ENCODE results near the gene PRMT6.
"Not testable (repeated sequence)": the region's sequence is repeated elsewhere in the genome, so short reads cannot be mapped to it uniquely, and the experiment has no call there.

- TF ChIP-seq CTCF (IDR thresholded peaks at IDR 0.05); RAD21 (conservative IDR thresholded peaks at IDR 0.05 in 1 of 2, IDR thresholded peaks at IDR 0.05 in 1 of 2); MAZ (IDR thresholded peaks at IDR 0.05; ENCODE audit: borderline replicate concordance, low read depth, low read length); MAFK (IDR thresholded peaks at IDR 0.05; ENCODE audit: partially characterized antibody); CBX2 (IDR thresholded peaks at IDR 0.05; ENCODE audit: borderline replicate concordance, low read depth); HEYL (CRISPR knock-in tag; IDR thresholded peaks at IDR 0.05); RFX5 (IDR thresholded peaks at IDR 0.05): not testable (repeated sequence)
Measured at GRCh38 chr1:107038874-107039273, 17.6 kb upstream of the PRMT6 start.
